Loucy (cell line): ENCODE data around the gene ZNF135.

Source experiments
- EZH2phosphoT487 ChIP-seq: fragments of 200-600 bp; IDR thresholded peaks from 2 replicates; pipeline ENCODE4 v1.6.1; 2018; ENCODE audit warnings: antibody characterized with exemption, mild to moderate bottlenecking, moderate library complexity, borderline replicate concordance
- TF ChIP-seq, protein P1 (sequence below): fragments of 200-600 bp; sonication (generic); conservative IDR thresholded peaks from 2 replicates; pipeline ENCODE4 v1.5.1; 2014; ENCODE audit warnings: mild to moderate bottlenecking, antibody characterized with exemption, low read length

DNA sequence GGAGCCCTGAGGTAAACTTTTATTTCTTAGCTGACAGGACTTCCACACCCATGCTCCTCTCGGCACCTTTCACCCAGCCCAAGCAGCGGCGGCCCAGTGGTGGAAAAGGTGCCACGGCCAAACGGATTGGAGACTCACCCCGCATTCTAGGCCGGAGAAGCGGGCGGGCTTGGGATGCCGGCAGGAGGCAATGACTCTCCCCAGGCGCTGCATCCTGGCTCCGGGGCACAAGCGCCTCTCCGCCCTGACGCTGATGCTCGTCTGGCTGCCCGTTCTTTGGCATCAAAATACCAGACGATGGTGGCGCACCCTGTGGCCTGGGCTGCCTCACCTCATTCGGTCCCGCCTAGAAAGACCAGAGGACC lies 49.8 kb upstream of the ZNF135 start:
- TF ChIP-seq, protein P1, sequence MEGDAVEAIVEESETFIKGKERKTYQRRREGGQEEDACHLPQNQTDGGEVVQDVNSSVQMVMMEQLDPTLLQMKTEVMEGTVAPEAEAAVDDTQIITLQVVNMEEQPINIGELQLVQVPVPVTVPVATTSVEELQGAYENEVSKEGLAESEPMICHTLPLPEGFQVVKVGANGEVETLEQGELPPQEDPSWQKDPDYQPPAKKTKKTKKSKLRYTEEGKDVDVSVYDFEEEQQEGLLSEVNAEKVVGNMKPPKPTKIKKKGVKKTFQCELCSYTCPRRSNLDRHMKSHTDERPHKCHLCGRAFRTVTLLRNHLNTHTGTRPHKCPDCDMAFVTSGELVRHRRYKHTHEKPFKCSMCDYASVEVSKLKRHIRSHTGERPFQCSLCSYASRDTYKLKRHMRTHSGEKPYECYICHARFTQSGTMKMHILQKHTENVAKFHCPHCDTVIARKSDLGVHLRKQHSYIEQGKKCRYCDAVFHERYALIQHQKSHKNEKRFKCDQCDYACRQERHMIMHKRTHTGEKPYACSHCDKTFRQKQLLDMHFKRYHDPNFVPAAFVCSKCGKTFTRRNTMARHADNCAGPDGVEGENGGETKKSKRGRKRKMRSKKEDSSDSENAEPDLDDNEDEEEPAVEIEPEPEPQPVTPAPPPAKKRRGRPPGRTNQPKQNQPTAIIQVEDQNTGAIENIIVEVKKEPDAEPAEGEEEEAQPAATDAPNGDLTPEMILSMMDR = no peak
- TF ChIP-seq EZH2phosphoT487 = no peak
